GM19324 (cell line): ENCODE results near the gene ZNF423.
"Not testable (repeated sequence)": the region's sequence is repeated elsewhere in the genome, so short reads cannot be mapped to it uniquely, and the experiment has no call there.

Experiments used
- ATAC-seq: cut with Tn5 transposase; IDR thresholded peaks from one replicate; pipeline ENCODE4 v1.9.1; 2021; ENCODE audit warnings: mild to moderate bottlenecking, moderate library complexity; ENCODE audit not compliant: unreplicated experiment, low FRiP score

ZNF423 gene

GRCh38 chr16:49677661-49678060 is 178.3 kb downstream of the ZNF423 start:
- ATAC-seq, result not testable (repeated sequence)

GRCh38 chr16:49675413-49675812 is 180.5 kb downstream of the ZNF423 start:
- no peak for ATAC-seq

DNA sequence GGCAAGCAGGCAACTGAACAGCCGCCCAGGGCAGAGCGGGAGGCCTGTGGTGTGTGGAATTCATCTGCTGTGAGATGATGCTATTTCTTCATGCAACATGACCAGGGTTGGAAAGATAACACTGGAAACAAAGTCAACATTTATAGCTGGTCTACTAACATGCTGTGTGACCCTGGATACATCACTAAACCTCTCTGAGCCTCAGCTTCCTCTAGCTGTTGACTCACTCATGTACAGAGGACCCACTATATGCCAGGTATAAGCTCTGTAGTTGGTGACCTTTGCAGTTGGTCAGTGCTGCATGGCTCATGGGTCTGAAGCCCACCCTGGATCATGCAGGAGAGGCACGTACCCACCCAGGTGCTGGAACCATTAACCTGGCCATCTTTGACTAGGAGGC is 180.9 kb downstream of the ZNF423 start:
- ATAC-seq, result no peak

- no peak for ATAC-seq
Observed at GRCh38 chr16:49674351-49674851, 181.5 kb downstream of the ZNF423 start.

- ATAC-seq, result no peak
Observed at GRCh38 chr16:49673442-49673841, 182.5 kb downstream of the ZNF423 start.

GRCh38 chr16:49672753-49673152 is 183.2 kb downstream of the ZNF423 start:
- no peak for ATAC-seq

GRCh38 chr16:49671333-49671732 is 184.6 kb downstream of the ZNF423 start:
- ATAC-seq, result no peak

DNA sequence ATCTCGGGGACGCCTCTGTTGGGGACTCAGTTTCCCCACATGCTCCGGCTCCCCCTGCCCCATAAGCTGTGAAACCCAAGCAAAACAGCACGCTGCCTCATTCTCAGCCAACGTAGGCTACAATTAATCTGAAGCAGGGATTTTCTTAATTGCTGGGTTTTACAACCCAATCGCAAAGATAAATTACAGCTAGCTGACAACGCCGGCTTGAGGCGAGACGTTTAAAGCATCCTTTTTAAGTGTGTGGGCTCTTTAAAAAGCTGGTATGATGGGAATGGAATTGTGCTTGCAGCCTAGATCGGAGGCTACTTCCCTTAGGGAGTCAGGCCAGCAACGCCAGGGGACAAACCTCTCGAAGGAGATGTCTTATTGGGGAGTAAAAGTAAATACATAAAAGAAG is 185.3 kb downstream of the ZNF423 start:
- no peak for ATAC-seq

- ATAC-seq, result no peak
Observed at GRCh38 chr16:49665482-49666230, 190.3 kb downstream of the ZNF423 start.

- no peak for ATAC-seq
Observed at GRCh38 chr16:49664221-49665215, 191.4 kb downstream of the ZNF423 start.

- no peak for ATAC-seq
Observed at GRCh38 chr16:49663081-49664065, 192.5 kb downstream of the ZNF423 start.

- no peak for ATAC-seq
Observed at GRCh38 chr16:49662569-49662968, 193.3 kb downstream of the ZNF423 start.

DNA sequence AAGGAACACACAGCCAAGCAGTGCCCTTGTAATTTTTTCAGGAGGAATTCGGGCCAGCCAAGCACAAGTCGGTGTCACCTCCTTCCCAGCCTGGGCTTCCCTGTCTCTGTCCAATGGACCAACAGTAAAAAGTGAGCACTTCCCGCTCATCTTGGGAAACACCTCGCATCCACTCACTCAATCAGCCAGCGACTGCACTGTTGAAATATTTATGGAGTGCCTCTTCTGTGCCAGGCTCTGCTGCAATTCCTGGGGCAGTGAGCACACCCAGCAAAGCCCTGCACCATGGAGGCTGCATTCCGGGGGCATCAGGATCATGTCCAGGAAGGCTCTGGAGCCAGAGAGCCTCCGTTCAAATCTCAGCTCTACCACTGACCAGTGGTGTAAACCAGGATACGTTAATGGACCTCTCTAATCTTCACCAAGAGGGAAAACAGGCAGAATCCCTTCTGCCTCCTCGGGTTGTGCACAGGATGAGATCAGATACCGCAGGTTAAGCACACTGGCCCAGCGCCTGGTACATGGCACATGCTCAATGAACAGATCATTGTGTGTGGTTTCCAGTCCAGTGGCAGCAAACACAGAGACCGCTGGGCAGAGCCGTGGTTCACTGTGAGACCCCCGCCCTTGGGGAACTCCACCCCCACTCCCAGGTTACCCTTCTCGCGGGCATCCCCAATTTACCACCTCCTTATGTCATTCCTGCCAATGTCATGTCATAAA is 194.3 kb downstream of the ZNF423 start:
- ATAC-seq, result no peak

DNA sequence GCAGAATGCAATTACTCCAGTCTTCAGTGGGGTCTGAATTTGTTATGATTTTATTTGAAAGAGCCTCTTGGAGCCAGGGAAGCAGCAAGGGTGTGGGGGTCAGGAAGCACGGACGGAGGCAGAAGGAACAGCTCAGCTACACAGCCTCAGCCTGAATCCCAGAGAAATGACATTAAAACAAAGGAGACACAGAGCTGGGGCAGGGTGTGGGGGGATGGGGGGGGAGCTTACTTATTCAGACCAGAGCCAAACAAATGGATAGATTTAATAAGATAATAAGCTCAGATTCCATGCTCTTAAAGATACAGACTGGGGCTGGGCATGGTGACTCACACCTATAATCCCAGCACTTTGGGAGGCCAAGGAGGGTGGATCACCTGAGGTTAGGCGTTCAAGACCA is 195.3 kb downstream of the ZNF423 start:
- ATAC-seq, result no peak

DNA sequence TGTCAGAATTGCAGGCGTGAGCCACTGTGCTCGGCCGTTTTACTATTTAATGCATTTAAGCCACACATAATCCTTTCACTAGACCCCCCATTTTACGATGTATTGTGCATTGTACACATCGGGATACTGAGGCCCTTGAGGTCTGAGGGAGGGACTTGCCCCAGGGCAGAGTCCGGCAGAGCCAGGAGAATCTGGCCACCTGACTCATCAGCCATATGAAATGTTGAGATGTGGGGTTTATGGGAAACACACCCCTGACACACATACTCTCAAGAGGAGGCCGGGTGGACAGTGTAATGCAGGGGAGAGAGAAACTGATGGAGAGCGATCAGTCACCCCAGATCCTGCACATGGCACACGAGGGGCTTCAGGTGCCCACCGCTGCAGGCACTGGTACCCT is 196.6 kb downstream of the ZNF423 start:
- no peak for ATAC-seq

DNA sequence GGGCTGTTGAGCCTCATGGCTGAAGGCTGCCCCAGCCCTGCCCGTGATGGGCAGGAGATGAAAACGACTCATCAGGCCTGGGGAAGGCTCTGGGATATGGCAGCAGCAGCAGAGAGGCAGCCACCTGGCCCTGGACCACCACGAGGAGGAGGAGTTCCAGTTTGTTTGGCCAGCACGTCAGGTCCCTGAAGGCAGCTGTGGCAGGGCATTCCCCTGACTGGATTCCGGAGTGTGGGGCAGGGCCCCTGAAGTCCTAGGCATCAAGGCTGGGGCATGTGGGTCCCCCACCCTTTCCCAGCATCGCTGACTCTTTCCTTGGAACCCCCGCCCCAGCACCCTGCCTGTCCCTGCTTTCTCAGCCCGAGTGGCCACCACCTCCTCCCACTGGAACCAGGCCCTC is 197.4 kb downstream of the ZNF423 start:
- ATAC-seq, result no peak

GRCh38 chr16:49657736-49658465 is 198.0 kb downstream of the ZNF423 start:
- no peak for ATAC-seq

- ATAC-seq, result no peak
Observed at GRCh38 chr16:49654425-49654824, 201.5 kb downstream of the ZNF423 start.

GRCh38 chr16:49653577-49653976 is 202.3 kb downstream of the ZNF423 start:
- ATAC-seq, result no peak
